Neural progenitor cell (in vitro differentiated cells): ENCODE results near the gene DLGAP5. TPM values are rescaled to one million over a fixed set of nuclear protein-coding genes. Genes with fewer than 3 reads are reported as not detected.

Experiments used
- DNase-seq: peaks from one replicate; pipeline ENCODE4 v3.0.0-alpha.2; 2016; ENCODE audit warnings: low spot score
- H2AFZ ChIP-seq: fragments of 200-600 bp; sonication (generic); replicated peaks from 2 replicates; pipeline ENCODE4 v1.6.1; 2016; ENCODE audit warnings: antibody characterized with exemption
- H3F3A ChIP-seq: fragments of 200-600 bp; sonication (generic); 2 replicates; pipeline ENCODE4 v1.6.1; 2016; ENCODE audit warnings: antibody characterized with exemption, low read depth
- H3K27ac ChIP-seq: fragments of 200-600 bp; sonication (generic); 2 replicates; pipeline ENCODE4 v1.5.1; 2016; ENCODE audit warnings: mild to moderate bottlenecking
- H3K27me3 ChIP-seq: fragments of 200-600 bp; sonication (generic); 2 replicates; pipeline ENCODE4 v1.6.1; 2016; ENCODE audit warnings: mild to moderate bottlenecking, moderate library complexity
- H3K36me3 ChIP-seq: fragments of 200-600 bp; sonication (generic); 2 replicates; pipeline ENCODE4 v1.5.1; 2016
- H3K4me1 ChIP-seq: fragments of 200-600 bp; sonication (generic); 2 replicates; pipeline ENCODE4 v1.6.1; 2016; ENCODE audit warnings: mixed run types
- H3K4me2 ChIP-seq: fragments of 200-600 bp; sonication (generic); 2 replicates; pipeline ENCODE4 v1.6.1; 2016
- H3K4me3 ChIP-seq: fragments of 200-600 bp; sonication (generic); 2 replicates; pipeline ENCODE4 v1.5.1; 2016
- H3K79me2 ChIP-seq: fragments of 200-600 bp; sonication (generic); 2 replicates; pipeline ENCODE4 v1.6.1; 2016; ENCODE audit warnings: low read depth
- H3K9ac ChIP-seq: fragments of 200-600 bp; sonication (generic); 2 replicates; pipeline ENCODE4 v1.6.1; 2016
- H3K9me3 ChIP-seq: fragments of 200-600 bp; sonication (generic); 2 replicates; pipeline ENCODE4 v1.5.1; 2016; ENCODE audit warnings: low read depth
- H4K20me1 ChIP-seq: fragments of 200-600 bp; sonication (generic); 2 replicates; pipeline ENCODE4 v1.6.1; 2016; ENCODE audit warnings: low read depth
- H3K27ac Mint-ChIP-seq: 3 replicates; pipeline ENCODE4 v1.8.0; 2021; ENCODE audit warnings: mixed read lengths
- H3K27me3 Mint-ChIP-seq: 2 replicates; pipeline ENCODE4 v1.8.0; 2022; ENCODE audit warnings: low read depth, mild to moderate bottlenecking, inconsistent platforms, moderate library complexity, mixed read lengths; ENCODE audit not compliant: insufficient read depth
- H3K36me3 Mint-ChIP-seq: 3 replicates; pipeline ENCODE4 v1.8.0; 2021; ENCODE audit warnings: mixed read lengths
- H3K4me1 Mint-ChIP-seq: 3 replicates; pipeline ENCODE4 v1.8.0; 2021; ENCODE audit warnings: mixed read lengths
- H3K4me3 Mint-ChIP-seq: 3 replicates; pipeline ENCODE4 v1.8.0; 2021; ENCODE audit warnings: mild to moderate bottlenecking, moderate library complexity, mixed read lengths
- H3K9me3 Mint-ChIP-seq: 3 replicates; pipeline ENCODE4 v1.8.0; 2020; ENCODE audit warnings: mixed read lengths
- CTCF ChIP-seq: fragments of 200-600 bp; sonication (generic); IDR thresholded peaks from 2 replicates; pipeline ENCODE4 v1.5.1; 2017; ENCODE audit warnings: antibody characterized with exemption, mild to moderate bottlenecking
- EZH2 ChIP-seq: fragments of 200-600 bp; sonication (generic); IDR thresholded peaks from 2 replicates; pipeline ENCODE4 v1.6.1; 2017; ENCODE audit warnings: antibody characterized with exemption, mild to moderate bottlenecking, moderate library complexity
- EZH2phosphoT487 ChIP-seq: fragments of 200-600 bp; sonication (generic); IDR thresholded peaks from 2 replicates; pipeline ENCODE4 v1.6.1; 2017; ENCODE audit warnings: antibody characterized with exemption
- total RNA-seq: library from RNA; depleted of rRNA; stranded (reverse); fragments of >200 nt; gene quantifications from 2 replicates; pipeline ENCODE4 v1.2.3, GENCODE V29; 2015; ENCODE audit warnings: low replicate concordance

Gene DLGAP5
- total RNA-seq, 1 donor from 2014 or later, result 313 TPM

- peaks cover 35% of the 10 kb centered on the region for H3K27me3 Mint-ChIP-seq
- H3K36me3 ChIP-seq, result no peaks in the 10 kb centered on the region
- H3K27me3 ChIP-seq, result peaks cover 47% of the 10 kb centered on the region
- H3K4me3 Mint-ChIP-seq, result no peak overlapping the region
- peaks cover 2% of the 10 kb centered on the region for H3K36me3 Mint-ChIP-seq
- no peak overlapping the region for H3K4me3 ChIP-seq
- no peak overlapping the region for H3K9ac ChIP-seq
- peaks cover 6% of the 10 kb centered on the region for H4K20me1 ChIP-seq
- DNase-seq, result no peak
- peaks cover 58% of the 10 kb centered on the region for H3K4me1 Mint-ChIP-seq
- TF ChIP-seq CTCF, result no peak
- TF ChIP-seq EZH2, result no peak
- no peak for TF ChIP-seq EZH2phosphoT487
- peaks cover 17% of the 10 kb centered on the region for H3F3A ChIP-seq
- no peak overlapping the region for H3K27ac ChIP-seq
- no peaks in the 10 kb centered on the region for H3K79me2 ChIP-seq
- H3K9me3 ChIP-seq, result no peaks in the 10 kb centered on the region
- H3K9me3 Mint-ChIP-seq, result no peaks in the 10 kb centered on the region
- no peak overlapping the region for H3K4me2 ChIP-seq
- H3K4me1 ChIP-seq, result peaks cover 27% of the 10 kb centered on the region
- H3K27ac Mint-ChIP-seq, result no peak overlapping the region
- H2AFZ ChIP-seq, result no peak overlapping the region
Observed at GRCh38 chr14:55126034-55126433, 65.4 kb downstream of the DLGAP5 start.

- no peak for TF ChIP-seq EZH2
- TF ChIP-seq EZH2phosphoT487, result no peak
- TF ChIP-seq CTCF, result no peak
- H3K27me3 ChIP-seq, result peaks cover 40% of the 10 kb centered on the region
- H3K36me3 ChIP-seq, result no peaks in the 10 kb centered on the region
- H2AFZ ChIP-seq, result no peak overlapping the region
- H3K27me3 Mint-ChIP-seq, result peaks cover 32% of the 10 kb centered on the region
- no peak overlapping the region for H3K27ac Mint-ChIP-seq
- peaks cover 6% of the 10 kb centered on the region for H4K20me1 ChIP-seq
- H3K4me3 ChIP-seq, result no peak overlapping the region
- H3K4me2 ChIP-seq, result no peak overlapping the region
- H3K4me1 Mint-ChIP-seq, result peaks cover 60% of the 10 kb centered on the region
- no peak for DNase-seq
- no peaks in the 10 kb centered on the region for H3K79me2 ChIP-seq
- H3F3A ChIP-seq, result peaks cover 17% of the 10 kb centered on the region
- H3K9me3 Mint-ChIP-seq, result no peaks in the 10 kb centered on the region
- H3K9me3 ChIP-seq, result no peaks in the 10 kb centered on the region
- peaks cover 31% of the 10 kb centered on the region for H3K4me1 ChIP-seq
- H3K36me3 Mint-ChIP-seq, result peaks cover 2% of the 10 kb centered on the region
- no peak overlapping the region for H3K27ac ChIP-seq
- no peak overlapping the region for H3K9ac ChIP-seq
- no peak overlapping the region for H3K4me3 Mint-ChIP-seq
Observed at GRCh38 chr14:55125403-55125802, 66.0 kb downstream of the DLGAP5 start.

DNA sequence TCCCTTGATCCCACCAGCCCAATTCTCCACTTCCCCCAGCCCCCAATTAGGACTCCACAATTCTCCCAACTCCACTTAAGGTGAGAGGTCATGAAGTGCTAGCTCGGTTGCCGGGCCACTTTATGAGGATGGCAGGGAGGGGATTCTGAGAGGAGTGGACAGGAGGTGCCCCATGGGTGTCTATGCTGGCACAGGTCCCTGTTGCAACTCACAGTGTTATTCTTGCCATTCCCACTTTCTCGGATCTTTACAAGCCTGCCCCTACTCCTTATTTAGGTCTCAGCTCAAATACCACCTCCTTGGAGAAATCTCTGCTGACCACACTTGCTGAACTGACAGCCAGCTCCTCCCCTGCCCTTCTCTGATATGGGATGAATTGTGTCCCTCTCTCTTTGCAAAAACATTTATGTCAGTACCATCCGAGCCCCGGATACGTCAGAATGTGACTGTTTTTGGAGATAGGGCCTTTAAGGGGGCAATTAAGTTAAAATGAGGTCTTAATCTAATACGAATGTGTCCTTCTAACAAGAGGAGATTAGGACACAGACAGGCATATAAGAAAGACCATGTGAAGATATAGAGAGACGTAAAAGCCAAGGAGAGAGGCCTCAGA, 66.5 kb downstream of the DLGAP5 start:
- H3K36me3 ChIP-seq, result no peaks in the 10 kb centered on the region
- Mint-ChIP-seq H3K36me3 (peaks cover 2% of the 10 kb centered on the region), H3K9me3 (no peaks in the 10 kb centered on the region), H3K27me3 (peaks cover 27% of the 10 kb centered on the region), H3K4me1 (peaks cover 56% of the 10 kb centered on the region), H3K27ac (no peak overlapping the region), H3K4me3 (no peak overlapping the region)
- no peak overlapping the region for H3K27ac ChIP-seq
- no peaks in the 10 kb centered on the region for H3K9me3 ChIP-seq
- H3K79me2 ChIP-seq, result no peaks in the 10 kb centered on the region
- no peak for DNase-seq
- no peak overlapping the region for H3K4me2 ChIP-seq
- H3K4me3 ChIP-seq, result no peak overlapping the region
- H3F3A ChIP-seq, result peaks cover 17% of the 10 kb centered on the region
- H3K4me1 ChIP-seq, result peaks cover 29% of the 10 kb centered on the region
- H3K9ac ChIP-seq, result no peak overlapping the region
- peaks cover 6% of the 10 kb centered on the region for H4K20me1 ChIP-seq
- no peak overlapping the region for H2AFZ ChIP-seq
- no peak for TF ChIP-seq CTCF
- H3K27me3 ChIP-seq, result peaks cover 35% of the 10 kb centered on the region
